A673 (cell line): Measurements from ENCODE around the gene FKBP5. TPM values are rescaled to one million over a fixed set of nuclear protein-coding genes. Genes with fewer than 3 reads are reported as not detected.
A peak's percentile ranks its signal among the peaks of the same experiment; 100 is the strongest.

Experiments used
- BruUV-seq: library from RNA; stranded (reverse); fragments of 400-500 nt; replicated peaks from 2 replicates; lab custom pipeline; 2021; lab: Mats Ljungman, UMichigan
- CTCF ChIA-PET: fragments of 300-600 bp; sonication (Branson Sonifier 250); formaldehyde crosslinking; loops from one replicate; lab custom pipeline; 2022; ENCODE audit warnings: antibody characterized with exemption; lab: Charles Lee
- POLR2A ChIA-PET: fragments of 300-600 bp; sonication (Branson Sonifier 250); formaldehyde crosslinking; loops from one replicate; lab custom pipeline; 2022; ENCODE audit warnings: antibody characterized with exemption; ENCODE audit not compliant: low non-redundant PET; lab: Charles Lee
- DNase-seq: peaks from one replicate; pipeline ENCODE4 v3.0.0-alpha.2; 2015; ENCODE audit warnings: low spot score
- H3K27ac ChIP-seq: fragments of 200-600 bp; sonication (generic); 2 replicates; pipeline ENCODE4 v1.5.1; 2016; ENCODE audit warnings: mixed run types, low read depth, mild to moderate bottlenecking, mixed read lengths, antibody characterized with exemption, low read length; ENCODE audit not compliant: poor library complexity, severe bottlenecking
- H3K27me3 ChIP-seq: fragments of 200-600 bp; sonication (generic); replicated peaks from 2 replicates; pipeline ENCODE4 v1.6.1; 2017; ENCODE audit warnings: mixed run types, low read depth, mild to moderate bottlenecking, mixed read lengths, antibody characterized with exemption, low read length; ENCODE audit not compliant: insufficient read depth, poor library complexity
- H3K36me3 ChIP-seq: fragments of 200-600 bp; sonication (generic); 2 replicates; pipeline ENCODE4 v1.6.1; 2016; ENCODE audit warnings: mixed run types, mild to moderate bottlenecking, mixed read lengths, antibody characterized with exemption, low read length; ENCODE audit not compliant: insufficient read depth, poor library complexity, severe bottlenecking
- H3K4me1 ChIP-seq: fragments of 200-600 bp; sonication (generic); 2 replicates; pipeline ENCODE4 v1.6.1; 2017; ENCODE audit warnings: mixed run types, mild to moderate bottlenecking, mixed read lengths, antibody characterized with exemption, low read length; ENCODE audit not compliant: insufficient read depth, poor library complexity, severe bottlenecking
- H3K4me3 ChIP-seq: fragments of 200-600 bp; sonication (generic); 2 replicates; pipeline ENCODE4 v1.5.1; 2016; ENCODE audit warnings: low read depth, mixed run types, mild to moderate bottlenecking, mixed read lengths, low read length; ENCODE audit not compliant: poor library complexity, severe bottlenecking
- H3K9me3 ChIP-seq: fragments of 200-600 bp; sonication (generic); 2 replicates; pipeline ENCODE4 v1.6.1; 2016; ENCODE audit warnings: mixed run types, low read depth, mild to moderate bottlenecking, mixed read lengths, antibody characterized with exemption, low read length; ENCODE audit not compliant: poor library complexity, severe bottlenecking
- EZH2 ChIP-seq: fragments of 200-600 bp; sonication (generic); IDR thresholded peaks from 2 replicates; pipeline ENCODE4 v1.6.1; 2017; ENCODE audit warnings: borderline replicate concordance, low read depth, mild to moderate bottlenecking, mixed read lengths, antibody characterized with exemption, low read length; ENCODE audit not compliant: poor library complexity, severe bottlenecking
- intact Hi-C: fragments of 100-400 bp; cut with micrococcal nuclease; formaldehyde crosslinking; loops from one replicate; pipeline ENCODE4 v1.10.0; 2022; ENCODE audit not compliant: unreplicated experiment
- total RNA-seq: library from RNA; stranded (reverse); gene quantifications from 2 replicates; pipeline ENCODE4 v1.2.3, GENCODE V29; 2021
- TF ChIP-seq, protein P1 (sequence below): fragments of 300-800, 200-600 bp; sonication (generic); conservative IDR thresholded peaks from 2 replicates; pipeline ENCODE4 v1.5.1; 2017; ENCODE audit warnings: low read depth, mild to moderate bottlenecking, antibody characterized with exemption, low read length, moderate library complexity, mixed read lengths

FKBP5 gene
- total RNA-seq, 1 experiment from 2014 or later, result 20.4 TPM

DNA sequence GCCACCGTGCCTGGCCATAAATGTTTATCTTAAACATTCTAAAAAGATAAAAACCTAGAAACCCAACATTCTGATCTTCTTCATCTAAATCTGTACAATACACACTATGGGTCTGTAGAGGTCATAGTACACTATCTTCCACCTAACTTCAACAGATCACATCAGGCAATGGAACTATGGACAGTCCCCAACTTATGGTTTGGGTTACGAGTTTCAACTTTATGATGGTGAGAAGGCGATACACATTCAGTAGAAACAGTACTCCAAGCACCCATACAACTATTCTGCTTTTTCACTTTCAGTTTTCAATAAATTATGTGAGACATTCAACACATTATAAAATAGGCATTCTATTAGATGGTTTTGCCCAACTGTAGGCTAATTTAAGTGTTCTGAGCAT, 23.1 kb downstream of the FKBP5 start:
- Histone ChIP-seq H3K27ac (peak overlapping the region; percentile 4), H3K4me1 (peaks cover 48% of the 10 kb centered on the region), H3K4me3 (no peak overlapping the region), H3K27me3 (no peaks in the 10 kb centered on the region), H3K9me3 (no peaks in the 10 kb centered on the region), H3K36me3 (no peaks in the 10 kb centered on the region)
- intact Hi-C loops, result no loop called here
- no TSS peak for BruUV-seq
- ChIA-PET POLR2A (no interaction called here), CTCF (interaction anchor here (0.6 kb wide), 1 partner anchor 143 kb away, joined by 6 read pairs; no protein-coding TSS in a partner anchor)
- no peak for TF ChIP-seq EZH2
- TF ChIP-seq, protein P1, sequence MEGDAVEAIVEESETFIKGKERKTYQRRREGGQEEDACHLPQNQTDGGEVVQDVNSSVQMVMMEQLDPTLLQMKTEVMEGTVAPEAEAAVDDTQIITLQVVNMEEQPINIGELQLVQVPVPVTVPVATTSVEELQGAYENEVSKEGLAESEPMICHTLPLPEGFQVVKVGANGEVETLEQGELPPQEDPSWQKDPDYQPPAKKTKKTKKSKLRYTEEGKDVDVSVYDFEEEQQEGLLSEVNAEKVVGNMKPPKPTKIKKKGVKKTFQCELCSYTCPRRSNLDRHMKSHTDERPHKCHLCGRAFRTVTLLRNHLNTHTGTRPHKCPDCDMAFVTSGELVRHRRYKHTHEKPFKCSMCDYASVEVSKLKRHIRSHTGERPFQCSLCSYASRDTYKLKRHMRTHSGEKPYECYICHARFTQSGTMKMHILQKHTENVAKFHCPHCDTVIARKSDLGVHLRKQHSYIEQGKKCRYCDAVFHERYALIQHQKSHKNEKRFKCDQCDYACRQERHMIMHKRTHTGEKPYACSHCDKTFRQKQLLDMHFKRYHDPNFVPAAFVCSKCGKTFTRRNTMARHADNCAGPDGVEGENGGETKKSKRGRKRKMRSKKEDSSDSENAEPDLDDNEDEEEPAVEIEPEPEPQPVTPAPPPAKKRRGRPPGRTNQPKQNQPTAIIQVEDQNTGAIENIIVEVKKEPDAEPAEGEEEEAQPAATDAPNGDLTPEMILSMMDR, result no peak
- DNase-seq, result no peak

DNA sequence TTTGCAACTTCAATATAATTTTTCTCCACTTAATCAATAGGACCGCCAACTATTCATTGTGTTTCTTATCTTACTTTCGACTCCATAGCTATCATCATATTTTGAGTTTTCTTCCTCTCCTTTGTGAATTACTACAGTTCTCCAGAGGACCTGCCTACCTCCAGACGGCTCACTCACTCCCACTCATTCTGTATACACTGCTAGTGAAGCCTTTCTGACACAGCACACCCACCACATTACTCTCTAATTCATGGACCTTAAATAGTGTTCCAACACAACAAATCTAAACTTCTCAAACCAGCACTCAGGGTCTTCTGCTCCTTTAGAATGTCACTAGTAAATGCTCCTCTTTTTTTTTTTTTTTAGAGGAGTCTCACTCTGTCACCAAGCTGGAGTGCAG, 23.8 kb downstream of the FKBP5 start:
- CTCF ChIA-PET, result interaction anchor here (0.6 kb wide), 1 partner anchor 142 kb away, joined by 6 read pairs; no protein-coding TSS in a partner anchor
- intact Hi-C loops, result no loop called here
- BruUV-seq, result no TSS peak
- Histone ChIP-seq H3K4me3 (no peak overlapping the region), H3K36me3 (no peaks in the 10 kb centered on the region), H3K9me3 (no peaks in the 10 kb centered on the region), H3K27ac (peak overlapping the region; percentile 64), H3K4me1 (peaks cover 48% of the 10 kb centered on the region), H3K27me3 (no peaks in the 10 kb centered on the region)
- TF ChIP-seq, protein P1, result no peak
- no peak for TF ChIP-seq EZH2
- POLR2A ChIA-PET, result no interaction called here
- no peak for DNase-seq

DNA sequence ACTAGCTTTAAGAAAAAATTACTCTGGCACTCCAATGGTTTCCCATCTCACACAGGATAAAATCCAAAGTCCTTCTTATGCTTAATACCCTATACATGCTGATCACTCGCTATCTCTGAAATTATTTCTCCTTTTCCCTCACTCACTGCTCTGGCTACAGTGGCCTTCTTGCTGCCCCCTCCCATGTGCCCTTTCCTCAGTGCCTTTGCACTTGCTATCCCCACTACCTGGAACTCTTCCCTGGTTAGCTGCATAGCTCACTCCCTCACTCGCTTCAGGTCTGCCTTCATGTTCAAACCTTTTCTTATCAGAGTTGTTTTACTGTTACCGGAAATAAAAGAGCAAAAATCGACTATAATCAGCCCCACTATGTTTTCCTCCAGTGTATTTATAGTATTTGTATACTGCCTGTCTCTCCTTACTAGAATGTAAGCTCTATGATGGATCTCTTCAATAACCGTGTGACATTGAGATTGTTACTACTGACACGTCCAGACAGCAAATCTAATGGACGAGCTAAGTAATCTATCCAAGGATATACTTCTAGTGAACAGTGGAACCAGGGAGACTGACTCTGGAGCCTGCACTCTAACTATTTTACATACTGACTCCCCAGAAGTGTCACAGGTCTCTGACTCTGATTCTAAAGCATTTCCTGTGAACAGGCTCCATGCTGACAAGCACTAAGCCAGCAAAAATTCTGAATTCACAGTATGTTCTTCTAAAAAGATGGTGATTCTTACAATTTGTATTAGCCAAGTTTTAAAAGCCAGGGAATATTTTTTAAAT, 25.1 kb downstream of the FKBP5 start:
- H3K9me3 ChIP-seq, result no peaks in the 10 kb centered on the region
- no peak overlapping the region for H3K4me3 ChIP-seq
- CTCF ChIA-PET, result interaction anchor here (1.0 kb wide), 1 partner anchor 73 kb away, joined by 7 read pairs; the partner anchor contains the start of gene ARMC12
- peak; percentile 88 for DNase-seq
- intact Hi-C loops, result no loop called here
- TF ChIP-seq, protein P1, result no peak
- POLR2A ChIA-PET, result no interaction called here
- no peaks in the 10 kb centered on the region for H3K27me3 ChIP-seq
- peak overlapping the region; percentile 64 for H3K27ac ChIP-seq
- peaks cover 35% of the 10 kb centered on the region for H3K4me1 ChIP-seq
- H3K36me3 ChIP-seq, result no peaks in the 10 kb centered on the region
- BruUV-seq, result no TSS peak
